H1 (cell line): Measurements from ENCODE around the gene RALGAPB. TPM values are rescaled to one million over a fixed set of nuclear protein-coding genes. Genes with fewer than 3 reads are reported as not detected.

Experiments used
- CTCF ChIA-PET: fragments of 300-600 bp; sonication (Branson Sonifier 250); formaldehyde crosslinking; loops from one replicate; lab custom pipeline; 2021; ENCODE audit not compliant: partially characterized antibody; lab: Charles Lee
- POLR2A ChIA-PET: fragments of 300-600 bp; sonication (Branson Sonifier 250); formaldehyde crosslinking; loops from one replicate; lab custom pipeline; 2021; ENCODE audit warnings: inconsistent platforms; ENCODE audit not compliant: partially characterized antibody; lab: Charles Lee
- DNase-seq, 2 experiments: peaks; one replicate each; pipeline versions ENCODE4 v3.0.0 to v3.0.0-alpha.2; 2010 to 2022; ENCODE audit warnings: low spot score in 2 of 2, low read depth in 1 of 2, mixed read lengths in 1 of 2
- FAIRE-seq: peaks from 2 replicates; lab custom pipeline; 2011; peaks lifted over from hg19 to GRCh38; lab: Jason Lieb, UNC
- H2AFZ ChIP-seq: 2 replicates; pipeline ENCODE4 v1.8.1; 2012; ENCODE audit warnings: low read length, inconsistent platforms
- H2AK5ac ChIP-seq: 2 replicates; pipeline ENCODE4 v1.6.1; 2013; ENCODE audit warnings: low read depth, low read length
- H2BK120ac ChIP-seq: replicated peaks from 2 replicates; pipeline ENCODE3; 2013; ENCODE audit warnings: low read depth, low read length, inconsistent platforms
- H2BK12ac ChIP-seq: 2 replicates; pipeline ENCODE4 v1.6.1; 2013; ENCODE audit warnings: low read depth, low read length
- H2BK15ac ChIP-seq: 2 replicates; pipeline ENCODE4 v1.6.1; 2013; ENCODE audit warnings: low read length
- H2BK20ac ChIP-seq: 2 replicates; pipeline ENCODE4 v1.6.1; 2013; ENCODE audit warnings: low read length
- H2BK5ac ChIP-seq: 2 replicates; pipeline ENCODE4 v1.6.1; 2013; ENCODE audit warnings: low read depth, low read length
- H3K14ac ChIP-seq: 2 replicates; pipeline ENCODE4 v1.6.1; 2013; ENCODE audit warnings: inconsistent platforms; ENCODE audit not compliant: insufficient read length
- H3K18ac ChIP-seq: 2 replicates; pipeline ENCODE4 v1.6.1; 2013; ENCODE audit warnings: low read length; ENCODE audit errors: extremely low read depth
- H3K23ac ChIP-seq: 2 replicates; pipeline ENCODE4 v1.6.1; 2013; ENCODE audit warnings: inconsistent platforms; ENCODE audit not compliant: insufficient read length
- H3K23me2 ChIP-seq: 2 replicates; pipeline ENCODE4 v1.6.1; 2013; ENCODE audit warnings: low read depth, low read length
- H3K27ac ChIP-seq: 2 replicates; pipeline ENCODE4 v1.6.1; 2011; ENCODE audit warnings: low read depth, low read length, inconsistent platforms
- H3K27me3 ChIP-seq, 4 experiments: replicated peaks in 1 of 4; 1 replicate in 1 of 4; 2 replicates in 3 of 4; pipeline versions ENCODE4 v1.6.1 to v1.8.1; 2011 to 2013; ENCODE audit warnings: low read length in 3 of 4, mild to moderate bottlenecking in 3 of 4, inconsistent platforms in 2 of 4, mixed read lengths in 2 of 4, moderate library complexity in 1 of 4; ENCODE audit not compliant: control insufficient read depth in 3 of 4, insufficient read depth in 3 of 4; ENCODE audit errors: extremely low read depth in 1 of 4
- H3K36me3 ChIP-seq, 4 experiments: 2 replicates each; pipeline versions ENCODE4 v1.6.1 to v1.8.1; 2011 to 2013; ENCODE audit warnings: mild to moderate bottlenecking in 4 of 4, low read length in 3 of 4, moderate library complexity in 2 of 4, control low read depth in 1 of 4, inconsistent platforms in 1 of 4; ENCODE audit not compliant: insufficient read depth in 4 of 4, control insufficient read depth in 2 of 4
- H3K4ac ChIP-seq: replicated peaks from 2 replicates; pipeline ENCODE3; 2013; ENCODE audit warnings: low read length, low read depth, mixed read lengths, inconsistent platforms; ENCODE audit not compliant: insufficient read length
- H3K4me1 ChIP-seq, 4 experiments: replicated peaks in 1 of 4; 1 replicate in 1 of 4; 2 replicates in 3 of 4; pipeline versions ENCODE4 v1.6.1 to v1.8.1; 2011 to 2013; ENCODE audit warnings: low read length in 3 of 4, inconsistent platforms in 2 of 4, mixed read lengths in 1 of 4; ENCODE audit not compliant: insufficient read depth in 4 of 4, control insufficient read depth in 3 of 4
- H3K4me2 ChIP-seq, 2 experiments: 2 replicates each; pipeline versions ENCODE4 v1.6.1 to v1.8.1; 2011 to 2013; ENCODE audit warnings: low read depth in 2 of 2, low read length in 2 of 2, control low read depth in 1 of 2, inconsistent platforms in 1 of 2, mild to moderate bottlenecking in 1 of 2; ENCODE audit not compliant: insufficient read depth in 1 of 2
- H3K4me3 ChIP-seq, 4 experiments: fragments of 200-600, 300-600 bp in 1 of 4; sonication (generic), shearing (Covaris generic), sonication (Bioruptor Twin) in 1 of 4; 2 replicates each; pipeline versions ENCODE4 v1.5.1 to v1.8.1; 2011 to 2016; ENCODE audit warnings: low read length in 4 of 4, low read depth in 3 of 4, control low read depth in 2 of 4, inconsistent platforms in 2 of 4, mild to moderate bottlenecking in 2 of 4, mixed read lengths in 1 of 4, moderate library complexity in 1 of 4; ENCODE audit not compliant: insufficient read depth in 2 of 4; ENCODE audit errors: extremely low read depth in 1 of 4
- H3K56ac ChIP-seq: replicated peaks from 2 replicates; pipeline ENCODE3; 2013; ENCODE audit warnings: low read depth, mild to moderate bottlenecking, mixed read lengths, low read length, inconsistent platforms; ENCODE audit not compliant: insufficient read length
- H3K79me1 ChIP-seq: 2 replicates; pipeline ENCODE4 v1.6.1; 2013; ENCODE audit warnings: low read depth, low read length, control low read depth
- H3K79me2 ChIP-seq, 2 experiments: 2 replicates each; pipeline versions ENCODE4 v1.6.1 to v1.8.1; 2012 to 2013; ENCODE audit warnings: low read length in 2 of 2, mild to moderate bottlenecking in 2 of 2, inconsistent platforms in 1 of 2; ENCODE audit not compliant: insufficient read depth in 2 of 2, control insufficient read depth in 1 of 2
- H3K9ac ChIP-seq, 4 experiments: replicated peaks in 1 of 4; 1 replicate in 1 of 4; 2 replicates in 3 of 4; pipeline versions ENCODE4 v1.6.1 to v1.8.1; 2011 to 2013; ENCODE audit warnings: low read depth in 3 of 4, low read length in 3 of 4, control low read depth in 2 of 4, mild to moderate bottlenecking in 2 of 4, moderate library complexity in 2 of 4, inconsistent platforms in 1 of 4; ENCODE audit errors: extremely low read depth in 1 of 4
- H3K9me3 ChIP-seq, 2 experiments: 2 replicates each; pipeline versions ENCODE4 v1.6.1 to v1.8.1; 2012 to 2013; ENCODE audit warnings: mild to moderate bottlenecking in 2 of 2, moderate library complexity in 2 of 2, control low read depth in 1 of 2, inconsistent platforms in 1 of 2, low read depth in 1 of 2, low read length in 1 of 2, mixed read lengths in 1 of 2; ENCODE audit not compliant: insufficient read depth in 2 of 2
- H4K20me1 ChIP-seq, 2 experiments: replicated peaks in 1 of 2; 2 replicates each; pipeline versions ENCODE3 to v1.8.1; 2011 to 2013; ENCODE audit warnings: inconsistent platforms in 2 of 2, low read length in 2 of 2, mild to moderate bottlenecking in 1 of 2; ENCODE audit not compliant: insufficient read depth in 2 of 2, control insufficient read depth in 1 of 2
- H4K5ac ChIP-seq: 2 replicates; pipeline ENCODE4 v1.6.1; 2013; ENCODE audit warnings: low read length, low read depth, mixed read lengths, inconsistent platforms; ENCODE audit not compliant: insufficient read length
- H4K8ac ChIP-seq: 2 replicates; pipeline ENCODE4 v1.8.0; 2013; ENCODE audit warnings: mild to moderate bottlenecking, moderate library complexity, low read length, inconsistent platforms; ENCODE audit not compliant: insufficient read depth; ENCODE audit errors: extremely low read depth
- H4K91ac ChIP-seq: replicated peaks from 2 replicates; pipeline ENCODE3; 2013; ENCODE audit warnings: low read length, mixed read lengths, inconsistent platforms; ENCODE audit not compliant: insufficient read length
- CHD1 ChIP-seq: IDR thresholded peaks from 2 replicates; pipeline ENCODE4 v1.6.1; 2012; ENCODE audit warnings: low read depth, low read length, improper control_type of control experiment
- EP300 ChIP-seq, 2 experiments: IDR thresholded peaks; 1 replicate in 1 of 2; 2 replicates in 1 of 2; pipeline ENCODE4 v1.6.1; 2011 to 2012; ENCODE audit warnings: low read depth in 2 of 2, low read length in 2 of 2, mild to moderate bottlenecking in 2 of 2, borderline replicate concordance in 1 of 2, inconsistent platforms in 1 of 2, moderate library complexity in 1 of 2
- GTF2F1 ChIP-seq: IDR thresholded peaks from 2 replicates; pipeline ENCODE4 v1.6.1; 2012; ENCODE audit warnings: low read depth, low read length, improper control_type of control experiment, borderline replicate concordance
- KDM1A ChIP-seq: fragments of 200-600, 300-600 bp; sonication (generic); IDR thresholded peaks from 2 replicates; pipeline ENCODE4 v1.7.1; 2016; ENCODE audit warnings: mild to moderate bottlenecking, low read length, borderline replicate concordance
- MAFK ChIP-seq: IDR thresholded peaks from 2 replicates; pipeline ENCODE4 v1.6.1; 2012; ENCODE audit warnings: low read depth, mild to moderate bottlenecking, improper control_type of control experiment, low read length
- NANOG ChIP-seq: IDR thresholded peaks from 2 replicates; pipeline ENCODE4 v1.6.1; 2011; ENCODE audit warnings: low read length, low read depth, mild to moderate bottlenecking, inconsistent platforms; ENCODE audit not compliant: insufficient read depth, poor library complexity, severe bottlenecking
- PHF8 ChIP-seq: fragments of 200-600 bp; sonication (generic); conservative IDR thresholded peaks from 2 replicates; pipeline ENCODE4 v1.7.1; 2012; ENCODE audit warnings: low read depth, mild to moderate bottlenecking, inconsistent platforms, low read length, moderate library complexity
- SP2 ChIP-seq: IDR thresholded peaks from 2 replicates; pipeline ENCODE4 v1.6.1; 2012; ENCODE audit warnings: mild to moderate bottlenecking, low read length, inconsistent platforms
- SP4 ChIP-seq: IDR thresholded peaks from 2 replicates; pipeline ENCODE4 v1.6.1; 2012; ENCODE audit warnings: low read length, inconsistent platforms
- TAF7 ChIP-seq: optimal IDR thresholded peaks from 2 replicates; pipeline ENCODE3; 2011; ENCODE audit warnings: low read depth, mild to moderate bottlenecking, inconsistent platforms, low read length, moderate library complexity, borderline replicate concordance
- ZNF274 ChIP-seq: IDR thresholded peaks from 2 replicates; pipeline ENCODE4 v1.7.0; 2012; ENCODE audit warnings: low read length, borderline replicate concordance; ENCODE audit errors: extremely low read depth
- WGBS, 2 experiments: shearing (Covaris generic) in 1 of 2; methylation state at CpG; one replicate each; pipeline versions ENCODE4 v1.1.6 to v1.1.7; 2013 to 2015; ENCODE audit warnings: low lambda C conversion rate in 2 of 2, mixed read lengths in 2 of 2, inconsistent platforms in 1 of 2, low coverage in 1 of 2, missing lambda C conversion rate in 1 of 2; ENCODE audit not compliant: insufficient replicate concordance in 2 of 2, insufficient coverage in 1 of 2, insufficient read length in 1 of 2; ENCODE audit errors: extremely low coverage in 1 of 2, missing lambda C conversion rate in 1 of 2; 5-methylcytosine and 5-hydroxymethylcytosine counted together
- polyA plus RNA-seq, 7 experiments: library from polyadenylated mRNA; depleted of rRNA in 3 of 7; stranded (reverse) in 5 of 7; unstranded in 2 of 7; fragments of >200 nt in 5 of 7; fragments of 200-250 nt in 2 of 7; gene quantifications; 1 replicate in 5 of 7; 2 replicates in 1 of 7; 4 replicates in 1 of 7; pipeline versions ENCODE4 v1.2.1 to v1.2.3, GENCODE V29; 2011 to 2013; ENCODE audit warnings: missing spikeins in 2 of 7, mixed read lengths in 2 of 7
- total RNA-seq: library from RNA; stranded (reverse); fragmentation: NEBNext Ultra II Directional; extraction: Animal tissue kit (Norgen Biotek cat#: 25700); gene quantifications from 2 replicates; pipeline ENCODE4 v1.2.1, GENCODE V29; 2021

Gene RALGAPB
- total and polyA plus RNA-seq, 2 of the 8 experiments (the other 6 are each of a cell fraction or from before 2014, with no cell fraction given), result 10.6 to 35.1 TPM

DNA sequence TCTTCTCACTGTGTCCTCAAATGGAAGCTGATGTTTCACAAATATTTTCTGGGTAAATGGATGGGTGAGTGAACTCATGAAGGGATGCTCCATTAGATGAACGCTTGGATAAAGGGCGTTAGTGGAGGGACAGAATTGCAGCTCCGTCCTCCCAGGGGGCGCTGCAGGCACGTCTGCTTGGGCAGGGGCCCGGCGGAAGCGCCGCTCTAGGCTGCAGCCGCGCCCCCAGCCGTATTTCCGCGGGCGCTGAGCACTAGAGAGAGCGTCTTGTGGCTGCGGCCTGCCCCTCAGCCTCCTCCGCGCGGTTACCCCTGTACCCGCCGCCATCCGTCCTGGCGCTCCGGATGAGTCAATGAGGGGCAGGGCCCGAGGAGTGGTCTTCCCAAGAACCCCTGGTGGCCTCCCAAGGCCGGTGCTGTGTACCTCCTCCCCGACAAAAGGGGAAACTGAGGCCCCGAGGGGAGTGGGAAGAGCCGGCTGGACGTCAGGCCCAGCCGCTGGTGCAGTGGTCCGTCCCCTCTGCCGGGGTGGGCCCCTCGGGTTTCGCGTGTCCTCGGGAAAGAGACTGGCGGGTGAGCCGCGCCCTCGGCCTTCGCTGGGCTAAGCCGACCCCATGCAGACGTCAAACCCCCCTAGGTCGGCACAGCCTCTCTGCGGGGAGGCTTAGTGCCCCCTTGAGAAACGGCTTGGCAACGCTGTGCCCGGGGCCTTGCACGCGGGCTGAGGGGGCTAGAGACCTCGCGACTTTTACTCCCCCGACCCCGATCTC, 26.0 kb upstream of the RALGAPB start:
- H3K27ac ChIP-seq, result peak overlapping the region; percentile 67; the same call in 1 of the 2 replicates
- FAIRE-seq, result no peak
- no peak for TF ChIP-seq MAFK
- TF ChIP-seq EP300 (IDR thresholded peaks at IDR 0.05; ENCODE audit: borderline replicate concordance in 1 of 2, low read depth in 2 of 2, low read length in 2 of 2), result peak in 1 of 2 experiments; percentile 47; a peak in 1 of 3 replicates
- no peak for TF ChIP-seq CHD1
- peak; percentile 88 for TF ChIP-seq TAF7
- TF ChIP-seq NANOG, result no peak
- no peak for TF ChIP-seq ZNF274
- no peak for TF ChIP-seq KDM1A
- peak; percentile 96 for TF ChIP-seq SP2
- no peak for TF ChIP-seq GTF2F1
- TF ChIP-seq SP4, result 0 out of 2 replicates have a peak, but pooled peaks have one; percentile 63
- peak; percentile 92 for TF ChIP-seq PHF8

More for the DNA sequence above, 26.0 kb upstream of the RALGAPB start:
- H2BK120ac ChIP-seq, result no peak overlapping the region
- H3K23ac ChIP-seq, result no peak overlapping the region
- ChIA-PET POLR2A (interaction anchor here (0.6 to 15.7 kb wide), 10 partner anchors 9 to 131 kb away, joined by 3 to 285 read pairs (median 5); partner anchors contain the start of genes RALGAPB and SNHG17), CTCF (interaction anchor here (0.7 to 5.9 kb wide), 18 partner anchors 9 to 256 kb away, joined by 3 to 85 read pairs (median 4); partner anchors contain the start of genes RALGAPB and SNHG17)
- H4K5ac ChIP-seq, result peak overlapping the region; percentile 83
- peaks cover 0 to 7% (median 4%) of the 10 kb centered on the region in 4 experiments; a peak in 4 of 7 replicates for H3K4me1 ChIP-seq
- H4K91ac ChIP-seq, result peak overlapping the region; percentile 92
- peak overlapping the region; percentile 94 for H4K8ac ChIP-seq
- no peak overlapping the region for H2BK20ac ChIP-seq
- H3K14ac ChIP-seq, result no peak overlapping the region
- no peak overlapping the region for H2BK12ac ChIP-seq
- H3K9me3 ChIP-seq, result no peaks in the 10 kb centered on the region
- H3K79me2 ChIP-seq, result no peaks in the 10 kb centered on the region
- peak overlapping the region; percentile 34 for H3K4ac ChIP-seq
- 4% methylated on average over 42 of the region's 56 CpGs; no CpG with 5 or more reads in 1 of the 2 experiments for WGBS, 2 experiments
- no peak overlapping the region for H2BK15ac ChIP-seq
- peak overlapping the region; percentile 54 to 93 for H3K4me2 ChIP-seq
- H3K18ac ChIP-seq, result 0 out of 2 replicates have a peak overlapping the region, but pooled peaks have one; percentile 13
- no peaks in the 10 kb centered on the region for H4K20me1 ChIP-seq
- peak overlapping the region; percentile 20 for H3K56ac ChIP-seq
- H3K36me3 ChIP-seq, result peaks cover 0 to 15% (median 6%) of the 10 kb centered on the region in 4 experiments; a peak in 4 of 8 replicates
- peak overlapping the region; percentile 85; the same call in 1 of the 2 replicates for H2BK5ac ChIP-seq
- peak overlapping the region; percentile 37 to 87 (median 79) for H3K4me3 ChIP-seq
- H3K23me2 ChIP-seq, result no peaks in the 10 kb centered on the region; the same call in 1 of the 2 replicates
- DNase-seq, result peak; percentile 80 to 97
- H2AFZ ChIP-seq, result peak overlapping the region; percentile 93
- H3K79me1 ChIP-seq, result peaks cover 3% of the 10 kb centered on the region; the same call in 1 of the 2 replicates
- no peaks in the 10 kb centered on the region; a peak in 2 of 7 replicates for H3K27me3 ChIP-seq
- no peak overlapping the region for H2AK5ac ChIP-seq
- H3K9ac ChIP-seq, result peak overlapping the region; percentile 52 to 92 (median 81)
